ENCODE data around the gene MMP3.

MMP3 gene

DNA sequence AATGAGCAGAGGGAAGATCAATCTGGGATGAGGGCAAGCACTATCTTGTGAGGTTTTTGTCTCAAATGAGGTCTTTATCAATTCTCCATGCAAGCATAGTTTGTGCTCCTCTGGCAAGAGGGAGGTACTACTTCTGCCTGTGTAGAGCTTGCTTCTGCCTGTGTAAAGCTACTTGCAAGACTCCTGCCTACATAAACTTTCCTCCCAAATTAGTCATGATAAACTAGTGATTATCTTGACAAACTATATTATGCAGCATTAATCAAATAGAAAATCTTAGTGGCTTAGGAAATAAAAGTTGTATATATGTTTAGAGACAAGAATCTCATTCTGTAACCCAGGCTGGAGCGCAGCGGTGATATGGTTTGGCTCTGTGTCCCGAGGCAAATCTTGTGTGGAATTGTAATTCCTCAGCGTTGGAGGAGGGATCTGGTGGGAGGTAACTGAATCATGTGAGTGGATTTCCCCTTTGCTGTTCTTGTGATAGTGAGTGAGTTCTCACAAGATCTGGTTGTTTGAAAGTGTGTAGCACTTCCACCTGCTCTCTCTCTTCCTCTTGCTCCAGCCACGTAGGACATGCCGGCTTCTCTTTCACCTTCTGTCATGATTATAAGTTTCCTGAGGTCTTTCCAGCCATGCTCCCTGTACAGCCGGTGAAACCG, 54.9 kb downstream of the MMP3 start:
- no peak for DNase-seq
